Peyer's patch (tissue), 4 donors: ENCODE data around the gene LRRC8E. TPM values are rescaled to one million over a fixed set of nuclear protein-coding genes. Genes with fewer than 3 reads are reported as not detected.

Experiments
- DNase-seq, 3 donors: peaks; one replicate each; pipeline ENCODE4 v3.0.0-alpha.2; 2017 to 2019
- H3K27ac ChIP-seq, 4 donors: fragments of 200-600 bp; sonication (generic); one replicate each; pipeline ENCODE4 v1.5.1; 2016 to 2019
- H3K27me3 ChIP-seq, 2 donors: fragments of 200-600 bp; sonication (generic); one replicate each; pipeline ENCODE4 v1.5.1; 2019
- H3K36me3 ChIP-seq, 3 donors: fragments of 200-600 bp; sonication (generic); one replicate each; pipeline ENCODE4 v1.5.1; 2016 to 2019
- H3K4me1 ChIP-seq, 4 donors: fragments of 200-600 bp; sonication (generic); one replicate each; pipeline ENCODE4 v1.5.1; 2016 to 2019
- H3K4me3 ChIP-seq, 4 donors: fragments of 200-600 bp; sonication (generic); 1 replicate in 3 of 4; 2 replicates in 1 of 4; pipeline ENCODE4 v1.5.1; 2016 to 2019; ENCODE audit warnings: mild to moderate bottlenecking in 1 of 4
- H3K9me3 ChIP-seq, 4 donors: fragments of 200-600 bp; sonication (generic); one replicate each; pipeline ENCODE4 v1.5.1; 2016 to 2019; ENCODE audit warnings: mild to moderate bottlenecking in 1 of 4
- POLR2A ChIP-seq, 2 donors: fragments of 450-650 bp; IDR thresholded peaks; one replicate each; pipeline ENCODE4 v1.5.1; 2017; ENCODE audit warnings: antibody characterized with exemption in 2 of 2, mild to moderate bottlenecking in 2 of 2, moderate library complexity in 2 of 2
- total RNA-seq, 4 donors: library from RNA; depleted of rRNA; stranded (reverse); fragments of >200 nt; gene quantifications; one replicate each; pipeline ENCODE4 v1.1.0, GENCODE V29; 2016
- TF ChIP-seq, protein P1 (sequence below), 6 experiments: fragments of 450-650 bp in 4 of 6; fragments of 200-600 bp in 2 of 6; sonication (generic) in 1 of 6; IDR thresholded peaks; one replicate each; pipeline ENCODE4 v1.5.1; 2017 to 2019; ENCODE audit warnings: antibody characterized with exemption in 6 of 6, mild to moderate bottlenecking in 3 of 6, moderate library complexity in 1 of 6

The LRRC8E gene
- total RNA-seq, 4 donors from 2014 or later = 0.57 to 0.88 (median 0.80) TPM; not detected in 1

DNA sequence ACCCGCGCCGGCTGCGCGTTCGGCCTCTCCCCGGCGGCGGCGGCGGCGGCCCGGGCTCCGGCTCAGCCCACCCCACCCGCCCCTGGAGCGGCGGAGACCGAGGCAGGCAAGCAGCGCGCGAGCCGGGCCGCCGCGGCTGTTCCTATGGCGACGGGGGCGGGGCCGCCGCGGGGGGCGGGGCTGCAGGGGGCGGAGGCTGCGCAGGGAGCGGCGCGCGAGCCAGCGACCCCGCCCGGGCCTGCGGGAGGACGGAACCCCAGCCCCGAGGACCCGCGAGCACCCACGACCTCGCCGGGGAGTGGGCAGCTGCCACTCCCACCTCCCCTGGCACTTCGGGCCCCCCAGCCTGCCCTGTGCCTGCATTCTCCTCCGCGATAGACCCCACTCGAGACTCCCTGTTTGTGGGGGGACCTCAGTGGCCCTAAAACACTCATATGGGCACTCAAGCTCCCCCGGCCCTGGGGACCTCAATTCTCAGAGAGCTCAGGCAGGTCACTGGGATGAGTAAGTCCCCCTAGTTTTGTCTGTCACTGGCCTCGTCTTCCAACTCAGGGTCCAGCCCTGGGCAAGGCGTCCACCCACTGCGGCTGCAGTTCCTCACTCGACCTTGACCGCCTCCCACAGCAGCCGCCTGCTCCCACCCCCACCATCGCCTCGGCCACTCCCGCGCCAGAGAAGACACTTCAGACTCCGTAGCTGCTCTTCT, 37.9 kb downstream of the LRRC8E start, which contains the start of gene CTXN1:
Gene CTXN1, minus strand, starts transcription at position 115 of the 706 bp plus-strand sequence. CDS start 597 bp downstream, outside the sequence.
- Histone ChIP-seq H3K36me3 (peaks cover 0 to 29% (median 0%) of the 10 kb centered on the region in 3 donors), H3K4me1 (peaks cover 0 to 35% (median 18%) of the 10 kb centered on the region in 4 donors), H3K9me3 (no peaks in the 10 kb centered on the region), H3K4me3 (peak within 1 kb of the TSS; percentile 29 to 65 (median 60)), H3K27me3 (no peaks in the 10 kb centered on the region), H3K27ac (peak within 1 kb of the TSS in 1 of 4 donors; percentile 23)
- peak; percentile 67 to 83 (median 81) for DNase-seq
- TF ChIP-seq, protein P1, sequence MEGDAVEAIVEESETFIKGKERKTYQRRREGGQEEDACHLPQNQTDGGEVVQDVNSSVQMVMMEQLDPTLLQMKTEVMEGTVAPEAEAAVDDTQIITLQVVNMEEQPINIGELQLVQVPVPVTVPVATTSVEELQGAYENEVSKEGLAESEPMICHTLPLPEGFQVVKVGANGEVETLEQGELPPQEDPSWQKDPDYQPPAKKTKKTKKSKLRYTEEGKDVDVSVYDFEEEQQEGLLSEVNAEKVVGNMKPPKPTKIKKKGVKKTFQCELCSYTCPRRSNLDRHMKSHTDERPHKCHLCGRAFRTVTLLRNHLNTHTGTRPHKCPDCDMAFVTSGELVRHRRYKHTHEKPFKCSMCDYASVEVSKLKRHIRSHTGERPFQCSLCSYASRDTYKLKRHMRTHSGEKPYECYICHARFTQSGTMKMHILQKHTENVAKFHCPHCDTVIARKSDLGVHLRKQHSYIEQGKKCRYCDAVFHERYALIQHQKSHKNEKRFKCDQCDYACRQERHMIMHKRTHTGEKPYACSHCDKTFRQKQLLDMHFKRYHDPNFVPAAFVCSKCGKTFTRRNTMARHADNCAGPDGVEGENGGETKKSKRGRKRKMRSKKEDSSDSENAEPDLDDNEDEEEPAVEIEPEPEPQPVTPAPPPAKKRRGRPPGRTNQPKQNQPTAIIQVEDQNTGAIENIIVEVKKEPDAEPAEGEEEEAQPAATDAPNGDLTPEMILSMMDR (IDR thresholded peaks at IDR 0.05) = peak in 1 of 6 experiments; percentile 2
- TF ChIP-seq POLR2A (IDR thresholded peaks at IDR 0.05) = no peak

DNA sequence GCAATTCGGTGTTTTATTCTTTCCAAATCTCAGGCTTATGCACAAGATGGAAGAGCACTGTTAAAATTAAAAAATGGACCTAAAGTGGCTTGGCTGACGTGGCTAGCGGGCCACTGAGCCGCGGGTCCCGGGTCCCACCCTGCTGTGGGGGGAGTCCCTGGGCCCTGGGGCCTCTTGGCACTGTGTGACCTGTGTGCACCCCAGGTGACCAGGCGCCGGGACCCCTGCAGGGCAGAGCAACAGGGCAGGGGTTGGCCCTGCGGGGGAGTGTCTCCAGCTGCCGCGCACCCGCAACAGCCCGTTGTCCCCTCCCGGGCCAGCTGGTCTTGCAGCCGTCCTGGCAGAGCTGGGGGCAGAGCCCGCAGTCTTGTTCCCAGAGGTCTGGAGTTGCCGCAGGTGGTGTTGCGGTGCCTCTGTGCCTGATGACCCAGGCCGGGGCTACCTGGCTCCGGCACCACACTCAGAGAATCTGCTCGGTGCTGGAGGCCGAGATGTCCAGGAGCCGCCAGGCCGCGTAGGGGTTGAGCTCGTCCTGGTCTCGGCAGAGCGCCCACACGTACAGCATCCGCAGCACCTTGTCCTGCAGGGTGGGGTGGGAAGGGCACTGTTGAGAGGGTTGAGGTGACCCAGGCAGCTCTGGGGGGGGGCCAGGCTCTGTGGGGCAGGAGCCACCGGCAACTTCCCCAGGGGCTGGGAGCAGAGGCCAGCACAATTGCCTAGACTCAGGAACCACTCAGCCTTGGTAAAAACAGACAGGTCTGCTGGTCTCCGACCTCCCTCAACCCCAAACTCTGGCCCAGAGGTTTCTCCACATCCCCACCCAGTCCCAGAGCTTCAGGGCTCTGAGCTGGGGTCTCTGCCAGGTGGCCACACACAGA, 38.7 kb downstream of the LRRC8E start:
- H3K9me3 ChIP-seq = no peaks in the 10 kb centered on the region
- H3K4me3 ChIP-seq = no peak overlapping the region
- TF ChIP-seq, protein P1 (IDR thresholded peaks at IDR 0.05) = no peak
- TF ChIP-seq POLR2A (IDR thresholded peaks at IDR 0.05) = no peak
- DNase-seq = no peak
- peaks cover 0 to 27% (median 12%) of the 10 kb centered on the region in 4 donors for H3K4me1 ChIP-seq
- H3K36me3 ChIP-seq = peaks cover 0 to 35% (median 0%) of the 10 kb centered on the region in 3 donors
- no peak overlapping the region for H3K27ac ChIP-seq
- no peaks in the 10 kb centered on the region for H3K27me3 ChIP-seq

- no peak for TF ChIP-seq POLR2A (IDR thresholded peaks at IDR 0.05)
- TF ChIP-seq, protein P1 (IDR thresholded peaks at IDR 0.05) = no peak
- Histone ChIP-seq H3K27me3 (no peaks in the 10 kb centered on the region), H3K27ac (peak overlapping the region in 2 of 4 donors; percentile 46 to 49), H3K4me1 (peaks cover 0 to 22% (median 12%) of the 10 kb centered on the region in 4 donors), H3K4me3 (no peak overlapping the region), H3K36me3 (peaks cover 0 to 36% (median 0%) of the 10 kb centered on the region in 3 donors), H3K9me3 (no peaks in the 10 kb centered on the region)
- DNase-seq = peak in 1 of 3 donors; percentile 45
Measured at GRCh38 chr19:7927605-7928333, 39.5 kb downstream of the LRRC8E start.

DNA sequence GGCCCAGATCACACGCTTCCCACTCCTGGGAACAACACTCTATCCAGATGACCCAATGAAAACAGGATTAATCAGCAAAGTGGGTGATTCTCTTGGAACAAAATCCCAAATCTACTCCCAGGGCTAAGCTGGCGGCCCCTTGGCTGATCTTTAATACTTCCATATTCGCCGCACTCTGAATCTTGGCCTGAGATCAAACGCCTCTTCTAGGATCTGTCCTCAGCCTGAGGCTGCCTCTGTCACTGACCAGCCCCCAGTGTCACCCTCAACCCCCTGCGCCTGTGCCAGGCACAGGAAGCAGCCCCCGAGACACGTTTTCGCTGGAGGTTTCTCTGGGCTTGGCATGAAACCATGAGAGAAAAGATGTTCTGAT, 40.0 kb downstream of the LRRC8E start:
- H3K27ac ChIP-seq = peak overlapping the region in 2 of 4 donors; percentile 46 to 49
- no peaks in the 10 kb centered on the region for H3K9me3 ChIP-seq
- H3K36me3 ChIP-seq = peaks cover 0 to 37% (median under 1%) of the 10 kb centered on the region in 3 donors
- DNase-seq = no peak
- no peak overlapping the region for H3K4me3 ChIP-seq
- TF ChIP-seq, protein P1 (IDR thresholded peaks at IDR 0.05) = no peak
- H3K4me1 ChIP-seq = peaks cover 0 to 22% (median 12%) of the 10 kb centered on the region in 4 donors
- no peaks in the 10 kb centered on the region for H3K27me3 ChIP-seq
